ENCODE data around the gene RIN3.

DNA sequence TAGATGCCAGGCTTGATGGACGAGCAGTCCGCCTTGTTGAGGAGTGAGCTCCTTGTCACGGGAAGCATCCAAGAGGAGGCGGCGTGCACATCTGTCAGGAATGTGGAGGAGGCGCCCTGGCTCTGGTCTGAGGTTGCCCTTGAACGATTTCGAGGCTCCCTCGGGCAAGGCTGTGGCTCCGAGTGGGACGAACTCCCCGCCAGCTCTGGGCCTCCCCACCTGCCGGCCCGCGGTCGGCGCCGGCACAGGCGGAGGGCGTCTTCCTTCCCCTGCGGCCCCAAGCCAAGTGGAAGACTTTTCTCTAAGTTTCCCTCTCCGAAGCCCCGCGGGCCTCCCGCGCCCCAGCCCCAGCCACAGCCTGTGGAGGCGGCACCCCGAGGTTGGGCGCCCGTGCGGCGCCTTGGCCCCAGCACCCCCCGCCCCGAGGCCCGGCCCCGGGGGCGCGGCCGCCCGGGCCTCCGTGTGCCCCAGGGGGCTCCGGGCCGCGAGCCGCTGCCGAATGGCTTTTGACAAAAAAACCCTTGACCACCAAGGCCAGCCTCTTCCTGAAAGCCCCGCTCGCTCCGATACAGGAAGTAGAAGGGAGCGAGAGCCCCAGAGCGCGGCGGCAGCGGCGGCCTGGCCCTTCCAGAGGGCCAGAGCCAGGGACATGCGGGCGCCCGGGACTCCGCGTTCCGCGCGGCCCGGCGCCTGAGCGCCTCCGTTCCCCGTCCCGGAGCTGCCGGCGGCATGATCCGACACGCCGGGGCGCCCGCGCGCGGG, at the start of gene RIN3:
- TF ChIP-seq, protein P1, sequence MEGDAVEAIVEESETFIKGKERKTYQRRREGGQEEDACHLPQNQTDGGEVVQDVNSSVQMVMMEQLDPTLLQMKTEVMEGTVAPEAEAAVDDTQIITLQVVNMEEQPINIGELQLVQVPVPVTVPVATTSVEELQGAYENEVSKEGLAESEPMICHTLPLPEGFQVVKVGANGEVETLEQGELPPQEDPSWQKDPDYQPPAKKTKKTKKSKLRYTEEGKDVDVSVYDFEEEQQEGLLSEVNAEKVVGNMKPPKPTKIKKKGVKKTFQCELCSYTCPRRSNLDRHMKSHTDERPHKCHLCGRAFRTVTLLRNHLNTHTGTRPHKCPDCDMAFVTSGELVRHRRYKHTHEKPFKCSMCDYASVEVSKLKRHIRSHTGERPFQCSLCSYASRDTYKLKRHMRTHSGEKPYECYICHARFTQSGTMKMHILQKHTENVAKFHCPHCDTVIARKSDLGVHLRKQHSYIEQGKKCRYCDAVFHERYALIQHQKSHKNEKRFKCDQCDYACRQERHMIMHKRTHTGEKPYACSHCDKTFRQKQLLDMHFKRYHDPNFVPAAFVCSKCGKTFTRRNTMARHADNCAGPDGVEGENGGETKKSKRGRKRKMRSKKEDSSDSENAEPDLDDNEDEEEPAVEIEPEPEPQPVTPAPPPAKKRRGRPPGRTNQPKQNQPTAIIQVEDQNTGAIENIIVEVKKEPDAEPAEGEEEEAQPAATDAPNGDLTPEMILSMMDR (IDR thresholded peaks at IDR 0.05) = no peak
- TF ChIP-seq ZFX (IDR thresholded peaks at IDR 0.05; ENCODE audit: borderline replicate concordance) = no peak
